GM12891 (cell line): Measurements from ENCODE around the gene HTR3E.
A peak's percentile ranks its signal among the peaks of the same experiment; 100 is the strongest.
"Not testable (repeated sequence)": the region's sequence is repeated elsewhere in the genome, so short reads cannot be mapped to it uniquely, and the experiment has no call there.

ENCODE experiments used
- DNase-seq: peaks from one replicate; pipeline ENCODE4 v3.0.0; 2011; ENCODE audit warnings: low spot score; ENCODE audit not compliant: insufficient read length
- FAIRE-seq: peaks from 2 replicates; lab custom pipeline; 2011; peaks lifted over from hg19 to GRCh38; lab: Jason Lieb, UNC
- PAX5 ChIP-seq: IDR thresholded peaks from 2 replicates; pipeline ENCODE4 v1.6.1; 2011; ENCODE audit warnings: low read length, moderate library complexity, mild to moderate bottlenecking; ENCODE audit not compliant: insufficient read depth, severe bottlenecking
- POLR2A ChIP-seq: IDR thresholded peaks from 2 replicates; pipeline ENCODE4 v1.6.1; 2011; ENCODE audit warnings: low read depth, low read length, control low read depth
- POLR2AphosphoS5 ChIP-seq: IDR thresholded peaks from 2 replicates; pipeline ENCODE4 v1.6.1; 2011; ENCODE audit warnings: low read depth, low read length, control low read depth
- POU2F2 ChIP-seq: IDR thresholded peaks from 2 replicates; pipeline ENCODE4 v1.6.1; 2011; ENCODE audit warnings: low read depth, mild to moderate bottlenecking, control low read depth, low read length, moderate library complexity
- SPI1 ChIP-seq: IDR thresholded peaks from 2 replicates; pipeline ENCODE4 v1.6.1; 2011; ENCODE audit warnings: low read depth, low read length, control low read depth
- TAF1 ChIP-seq: IDR thresholded peaks from 2 replicates; pipeline ENCODE4 v1.6.1; 2011; ENCODE audit warnings: low read depth, low read length, control low read depth

Gene HTR3E

GRCh38 chr3:184110316-184110725, 13.5 kb downstream of the HTR3E start:
- FAIRE-seq = no peak

GRCh38 chr3:184116017-184116416, 19.2 kb downstream of the HTR3E start:
- DNase-seq (no peak), FAIRE-seq (no peak)
- TF ChIP-seq POLR2AphosphoS5 = no peak
- no peak for TF ChIP-seq POU2F2
- no peak for TF ChIP-seq PAX5
- no peak for TF ChIP-seq TAF1
- no peak for TF ChIP-seq POLR2A
- TF ChIP-seq SPI1 = no peak

More at GRCh38 chr3:184110316-184110725, 13.5 kb downstream of the HTR3E start:
- DNase-seq = no peak
- no peak for TF ChIP-seq POLR2A
- TF ChIP-seq POU2F2 = no peak
- TF ChIP-seq SPI1 = no peak
- no peak for TF ChIP-seq PAX5
- no peak for TF ChIP-seq POLR2AphosphoS5
- TF ChIP-seq TAF1 = no peak

GRCh38 chr3:184117636-184118035, 20.8 kb downstream of the HTR3E start:
- DNase-seq (no peak), FAIRE-seq (no peak)
- no peak for TF ChIP-seq POLR2A
- TF ChIP-seq POLR2AphosphoS5 = no peak
- TF ChIP-seq SPI1 = no peak
- TF ChIP-seq PAX5 = no peak
- TF ChIP-seq POU2F2 = no peak
- no peak for TF ChIP-seq TAF1

- DNase-seq, FAIRE-seq: not testable (repeated sequence)
Measured at GRCh38 chr3:184121031-184121430, 24.2 kb downstream of the HTR3E start.

GRCh38 chr3:184126006-184126405, 29.1 kb downstream of the HTR3E start:
- no peak for TF ChIP-seq POLR2AphosphoS5
- TF ChIP-seq PAX5 = no peak
- TF ChIP-seq SPI1 = no peak
- TF ChIP-seq TAF1 = no peak
- TF ChIP-seq POLR2A = no peak
- TF ChIP-seq POU2F2 = no peak
- DNase-seq = no peak
- FAIRE-seq = no peak

GRCh38 chr3:184129012-184129411, 32.1 kb downstream of the HTR3E start:
- DNase-seq (no peak), FAIRE-seq (no peak)
- TF ChIP-seq POLR2A (no peak), PAX5 (no peak), POLR2AphosphoS5 (no peak), SPI1 (no peak), TAF1 (no peak), POU2F2 (no peak)

GRCh38 chr3:184132945-184133344, 36.1 kb downstream of the HTR3E start:
- FAIRE-seq (no peak), DNase-seq (no peak)
- no peak for TF ChIP-seq TAF1
- TF ChIP-seq SPI1 = no peak
- TF ChIP-seq PAX5 = no peak
- TF ChIP-seq POU2F2 = no peak
- no peak for TF ChIP-seq POLR2A
- no peak for TF ChIP-seq POLR2AphosphoS5

- FAIRE-seq = peak; percentile 74
- TF ChIP-seq PAX5 (no peak), SPI1 (no peak)
- no peak for DNase-seq
Measured at GRCh38 chr3:184133840-184134745, 37.2 kb downstream of the HTR3E start.

GRCh38 chr3:184134746-184135148, 37.9 kb downstream of the HTR3E start:
- DNase-seq = no peak
- FAIRE-seq = peak; percentile 35
- TF ChIP-seq PAX5 (no peak), POU2F2 (no peak)

- FAIRE-seq (peak; percentile 94), DNase-seq (peak; percentile 69)
- TF ChIP-seq SPI1 = peak; percentile 76
- no peak for TF ChIP-seq PAX5
- peak; percentile 96 for TF ChIP-seq POU2F2
- TF ChIP-seq POLR2AphosphoS5 = peak; percentile 86
- TF ChIP-seq POLR2A = peak; percentile 88
- peak; percentile 95 for TF ChIP-seq TAF1
Measured at GRCh38 chr3:184135149-184135910, 38.5 kb downstream of the HTR3E start, which contains the start of gene EIF2B5. EIF2B5 (plus strand) TSS chr3:184135358; CDS start chr3:184135386, 28 bp downstream.
